GM19324 (cell line): ENCODE data around the gene ZC3H6.
"Not testable (repeated sequence)": the region's sequence is repeated elsewhere in the genome, so short reads cannot be mapped to it uniquely, and the experiment has no call there.

Source experiments
- ATAC-seq: cut with Tn5 transposase; IDR thresholded peaks from one replicate; pipeline ENCODE4 v1.9.1; 2021; ENCODE audit warnings: mild to moderate bottlenecking, moderate library complexity; ENCODE audit not compliant: unreplicated experiment, low FRiP score

The ZC3H6 gene

GRCh38 chr2:112321375-112322320, 46.3 kb downstream of the ZC3H6 start:
- no peak for ATAC-seq

DNA sequence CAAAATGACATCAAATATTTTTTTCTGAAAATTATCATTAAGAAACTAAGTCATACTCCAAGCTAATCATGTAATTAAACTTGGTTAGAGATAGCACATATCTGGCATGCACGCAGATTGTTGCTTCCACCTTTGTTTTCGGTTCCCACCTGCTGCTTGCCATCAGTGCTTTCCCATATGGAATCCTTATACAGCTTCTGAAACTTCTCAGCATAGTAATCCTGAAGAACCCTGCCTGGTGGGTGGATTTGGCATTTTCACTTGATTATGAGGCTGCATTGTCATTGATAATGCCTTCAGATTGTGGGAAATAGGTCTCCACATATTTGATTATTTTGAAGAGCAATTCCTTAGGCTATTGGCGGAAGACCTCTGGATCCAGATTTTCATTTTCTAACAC, 47.5 kb downstream of the ZC3H6 start:
- ATAC-seq, result no peak

DNA sequence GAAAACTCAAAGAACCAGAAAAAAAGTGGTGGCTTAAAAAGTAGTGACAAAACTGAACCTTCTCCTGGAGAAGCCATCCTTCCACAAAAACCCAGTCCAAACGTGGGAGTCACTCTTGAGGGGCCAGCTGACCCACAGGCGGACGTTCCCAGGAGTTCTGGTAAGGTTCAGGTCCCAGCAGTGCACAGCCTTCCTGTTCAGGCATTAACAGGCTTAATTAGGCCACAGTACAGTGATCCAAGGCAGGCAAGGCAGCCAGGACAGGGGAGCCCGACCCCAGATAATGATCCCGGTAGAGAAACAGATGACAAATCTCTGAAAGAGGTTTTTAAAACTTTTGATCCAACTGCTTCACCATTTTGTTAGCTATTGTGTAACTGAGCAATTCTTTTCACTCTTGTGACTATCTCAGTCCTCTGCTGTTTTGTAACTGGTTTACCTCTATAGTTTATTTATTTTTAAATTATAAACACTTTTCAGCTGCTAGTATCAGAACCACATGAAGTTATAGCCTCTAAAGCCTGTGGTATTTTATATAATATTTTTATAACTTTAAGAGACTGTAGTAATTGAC, 56.8 kb downstream of the ZC3H6 start:
- ATAC-seq, result no peak

DNA sequence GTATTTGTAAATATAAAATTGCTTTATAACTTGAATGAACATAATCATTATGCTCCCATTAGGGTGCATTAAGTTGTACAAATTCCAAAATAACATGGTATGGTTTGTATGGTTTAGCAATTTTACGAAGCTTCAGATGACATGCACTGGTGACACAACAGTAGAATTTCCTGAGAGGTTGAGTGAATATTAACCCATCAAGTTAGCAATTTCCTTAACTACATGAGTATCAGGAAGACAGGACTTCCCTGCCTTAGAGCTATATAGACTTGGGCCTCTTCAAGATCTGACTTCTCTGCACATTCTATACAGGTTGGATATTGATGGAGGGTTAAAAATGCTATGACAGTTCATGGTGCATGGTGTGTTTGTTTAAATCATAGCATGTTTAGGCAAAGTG, 60.2 kb downstream of the ZC3H6 start:
- ATAC-seq, result no peak

DNA sequence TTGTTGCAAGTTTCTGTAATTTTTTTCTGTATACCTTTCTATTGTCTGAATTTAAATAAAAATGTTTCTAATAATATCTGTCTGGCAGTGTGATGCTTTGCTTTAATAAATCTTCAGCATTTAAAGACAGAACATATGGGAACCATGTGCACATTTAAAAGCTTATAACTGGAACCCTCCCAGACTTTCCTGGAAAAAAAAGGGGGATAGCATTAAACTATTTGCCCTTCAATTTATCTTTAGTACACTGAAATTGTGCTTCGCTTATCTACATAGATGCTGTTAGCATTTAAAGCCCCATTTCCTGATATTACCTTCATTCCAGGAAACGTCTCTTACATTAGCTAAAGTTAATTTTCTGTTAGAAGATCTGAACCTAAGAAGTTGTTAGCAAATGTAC, 64.6 kb downstream of the ZC3H6 start:
- ATAC-seq, result no peak

GRCh38 chr2:112340475-112341267, 65.3 kb downstream of the ZC3H6 start:
- ATAC-seq, result no peak

GRCh38 chr2:112342067-112342550, 66.7 kb downstream of the ZC3H6 start:
- ATAC-seq, result no peak

DNA sequence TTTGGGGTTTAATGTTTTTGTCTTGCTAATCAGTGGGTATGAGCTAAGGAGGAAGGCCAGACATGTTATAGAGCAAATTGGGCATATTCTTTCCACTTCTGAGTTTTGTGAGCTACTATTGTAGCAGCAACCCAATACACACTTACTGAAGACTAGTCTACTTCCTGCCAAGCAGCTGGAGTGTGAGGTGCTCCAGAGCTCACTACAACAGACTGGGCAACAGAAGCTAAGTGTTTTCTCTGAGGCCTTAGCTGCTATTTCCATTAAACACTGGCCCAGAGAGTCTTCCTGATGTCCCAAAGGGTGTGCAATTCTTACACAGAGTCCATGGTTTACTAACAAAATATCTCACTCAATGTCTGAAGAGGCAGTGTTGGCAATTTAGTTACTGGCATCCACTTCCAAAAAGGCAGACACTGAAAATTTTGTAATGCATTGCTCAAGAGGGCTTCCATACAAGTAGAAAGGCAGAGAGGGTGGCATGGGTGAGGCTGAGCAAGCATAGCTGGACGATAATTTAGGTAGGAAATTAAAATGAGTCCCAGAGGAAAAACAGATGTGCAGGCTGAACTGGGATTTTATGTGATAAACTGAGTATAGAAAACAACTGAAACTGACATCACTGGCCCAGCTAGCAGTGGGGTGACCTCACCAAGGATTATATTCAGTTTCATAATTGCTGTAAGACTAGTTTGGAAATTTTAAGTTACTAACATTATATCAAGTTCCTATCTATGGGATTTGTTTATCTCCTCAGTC, 68.6 kb downstream of the ZC3H6 start:
- no peak for ATAC-seq

DNA sequence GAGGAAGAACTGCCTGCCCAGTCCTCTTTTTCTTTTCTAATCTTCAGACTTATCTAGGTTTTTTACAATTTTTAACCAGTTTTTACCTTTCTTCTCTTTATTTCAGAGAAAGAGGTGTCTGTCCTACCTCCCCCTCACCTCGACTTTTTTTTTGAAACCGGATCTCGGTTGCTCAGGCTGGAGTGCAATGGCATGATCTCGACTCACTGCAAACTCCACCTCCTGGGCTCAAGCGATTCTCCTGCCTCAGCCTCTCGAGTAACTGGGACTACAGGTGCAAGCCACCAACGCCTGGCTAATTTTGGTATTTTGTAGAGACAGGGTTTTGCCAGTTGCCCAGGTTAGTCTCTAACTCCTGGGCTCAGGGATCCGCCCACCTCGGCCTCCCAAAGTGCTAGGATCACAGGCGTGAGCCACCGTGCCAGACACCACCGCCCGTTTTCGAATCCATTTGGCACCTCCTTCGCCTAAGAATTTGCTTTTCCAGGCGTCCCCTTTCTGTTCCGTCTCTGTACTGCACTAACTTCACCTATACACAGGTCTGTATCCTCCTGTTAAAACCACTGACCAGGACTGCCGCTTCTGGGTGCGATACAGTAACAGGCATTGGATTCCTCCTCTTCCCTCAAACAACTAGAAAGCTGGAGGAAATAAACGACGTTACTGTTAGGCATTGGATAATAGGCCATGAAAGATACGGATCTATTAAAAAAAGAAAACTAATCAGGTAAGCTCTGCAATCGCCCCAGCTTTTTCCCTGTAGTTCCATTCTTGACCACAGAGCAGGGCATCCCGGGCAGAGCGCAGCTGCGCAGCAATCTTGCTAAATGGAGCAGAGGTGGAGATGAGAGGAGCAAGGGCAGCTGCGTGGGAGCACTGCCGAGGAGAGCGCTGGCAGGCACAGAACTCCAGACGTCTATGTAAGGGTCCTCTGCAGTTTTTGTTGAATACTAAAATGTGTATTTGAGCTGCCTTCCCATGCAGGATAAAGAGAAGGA, 69.9 kb downstream of the ZC3H6 start:
- ATAC-seq, result no peak

- ATAC-seq, result not testable (repeated sequence)
Measured at GRCh38 chr2:112352292-112352691, 76.9 kb downstream of the ZC3H6 start.

- not testable (repeated sequence) for ATAC-seq
Measured at GRCh38 chr2:112352809-112353603, 77.6 kb downstream of the ZC3H6 start.

- not testable (repeated sequence) for ATAC-seq
Measured at GRCh38 chr2:112354335-112354734, 78.9 kb downstream of the ZC3H6 start.

DNA sequence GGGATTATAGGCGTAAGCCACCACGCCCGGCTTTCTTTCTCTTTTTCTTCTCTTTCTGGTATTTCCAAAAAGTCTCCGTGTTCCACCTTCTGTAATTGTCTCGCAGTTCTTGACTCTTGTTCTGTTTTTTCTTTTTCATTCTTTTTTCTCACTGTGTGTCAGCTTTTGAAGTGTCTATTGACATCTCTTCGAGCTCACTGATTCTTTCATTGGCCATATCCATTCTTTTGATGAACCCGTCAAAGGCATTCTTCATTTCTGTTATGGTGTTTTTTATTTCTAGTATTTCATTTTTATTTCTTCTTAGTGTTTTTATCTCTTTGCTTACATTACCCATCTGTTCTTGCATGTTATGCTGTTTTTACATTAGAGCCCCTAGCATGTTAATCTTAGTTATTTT, 84.7 kb downstream of the ZC3H6 start:
- not testable (repeated sequence) for ATAC-seq
